HepG2 (cell line): ENCODE results near the gene ILDR2. TPM values are rescaled to one million over a fixed set of nuclear protein-coding genes. Genes with fewer than 3 reads are reported as not detected.

Experiments used
- GABPB1 ChIP-seq: IDR thresholded peaks from 2 replicates; pipeline ENCODE4 v1.6.1; 2016; ENCODE audit warnings: mild to moderate bottlenecking, missing genetic modification reagents, moderate library complexity, missing compliant biosample characterization
- IRF1 ChIP-seq: sonication (generic); formaldehyde crosslinking; IDR thresholded peaks from 2 replicates; pipeline ENCODE4 v1.4.0; 2020; ENCODE audit warnings: low read depth, mild to moderate bottlenecking, missing genetic modification reagents
- MAX ChIP-seq: IDR thresholded peaks from 2 replicates; pipeline ENCODE4 v1.6.1; 2012; ENCODE audit warnings: inconsistent platforms
- PPARG ChIP-seq: conservative IDR thresholded peaks from 2 replicates; pipeline ENCODE4 v1.6.1; 2016; ENCODE audit warnings: missing biosample characterization, missing genetic modification reagents
- UBTF ChIP-seq: sonication (generic); formaldehyde crosslinking; IDR thresholded peaks from 2 replicates; pipeline ENCODE4 v1.4.0; 2020; ENCODE audit warnings: mild to moderate bottlenecking, missing genetic modification reagents
- YY1 ChIP-seq: IDR thresholded peaks from 2 replicates; pipeline ENCODE4 v1.6.1; 2011; ENCODE audit warnings: low read length, low read depth, moderate library complexity, mild to moderate bottlenecking; ENCODE audit not compliant: insufficient read depth, insufficient replicate concordance
- ZNF562 ChIP-seq: sonication (generic); formaldehyde crosslinking; IDR thresholded peaks from 2 replicates; pipeline ENCODE4 v1.8.0; 2022; ENCODE audit warnings: missing genetic modification reagents, borderline replicate concordance
- ZNF576 ChIP-seq: sonication (generic); formaldehyde crosslinking; IDR thresholded peaks from 2 replicates; pipeline ENCODE4 v1.4.0; 2020; ENCODE audit warnings: mild to moderate bottlenecking, missing genetic modification reagents
- ZNF687 ChIP-seq: sonication (generic); formaldehyde crosslinking; IDR thresholded peaks from 2 replicates; pipeline ENCODE4 v1.5.1; 2020; ENCODE audit warnings: mild to moderate bottlenecking, missing genetic modification reagents, moderate library complexity
- ZSCAN21 ChIP-seq: sonication (generic); formaldehyde crosslinking; IDR thresholded peaks from 2 replicates; pipeline ENCODE4 v1.8.0; 2022; ENCODE audit warnings: mild to moderate bottlenecking, missing genetic modification reagents, moderate library complexity, borderline replicate concordance
- polyA plus RNA-seq, 8 experiments: library from polyadenylated mRNA; depleted of rRNA in 3 of 8; stranded (reverse) in 7 of 8; unstranded in 1 of 8; fragments of >200 nt; fragmentation: Illumina TruSeq in 4 of 8; extraction: Trizol in 4 of 8; gene quantifications; 2 replicates each; pipeline versions ENCODE4 v1.2.1 to v1.2.3, GENCODE V29; 2011 to 2016; ENCODE audit warnings: low read depth in 4 of 8, missing spikeins in 1 of 8, mixed read lengths in 1 of 8; ENCODE audit not compliant: insufficient read depth in 1 of 8
- total RNA-seq, 5 experiments: library from RNA; depleted of rRNA; stranded (reverse); fragments of >200 nt; fragmentation: Illumina TruSeq; extraction: Trizol; gene quantifications; 2 replicates each; pipeline ENCODE4 v1.2.3, GENCODE V29; 2016; ENCODE audit warnings: low read depth in 1 of 5

ILDR2 gene
- total and polyA plus RNA-seq, 2 of the 13 experiments (the other 11 are each of a cell fraction or from before 2014, with no cell fraction given) = 0.04 TPM; not detected in 1

- TF ChIP-seq ZNF562 (CRISPR knock-in tag) (no peak), ZSCAN21 (CRISPR knock-in tag) (0 out of 2 replicates have a peak, but pooled peaks have one; percentile 21), GABPB1 (CRISPR knock-in tag) (peak; percentile 43; the same call in 1 of the 2 replicates), MAX (peak; percentile 63), IRF1 (CRISPR knock-in tag) (no peak), YY1 (no peak), PPARG (no peak), ZNF576 (CRISPR knock-in tag) (no peak), UBTF (CRISPR knock-in tag) (peak; percentile 80; the same call in 1 of the 2 replicates), ZNF687 (CRISPR knock-in tag) (peak; percentile 66)
- TF ChIP-seq, all 625 proteins: peak for 24
Observed at GRCh38 chr1:166975361-166976129, at the start of gene ILDR2 (continued).
